Mesothelial cell of epicardium (in vitro differentiated cells): ENCODE results near the gene MAP4. TPM values are rescaled to one million over a fixed set of nuclear protein-coding genes. Genes with fewer than 3 reads are reported as not detected.

Experiments used
- DNase-seq, 2 experiments: peaks; one replicate each; pipeline ENCODE4 v3.0.0; 2021; ENCODE audit warnings: low spot score in 2 of 2; ENCODE audit not compliant: unreplicated experiment in 2 of 2
- H3K27ac Mint-ChIP-seq: 2 replicates; pipeline ENCODE4 v1.8.0; 2021; ENCODE audit warnings: mixed read lengths
- H3K27me3 Mint-ChIP-seq: 2 replicates; pipeline ENCODE4 v1.8.0; 2021; ENCODE audit warnings: low read depth, mixed read lengths
- H3K36me3 Mint-ChIP-seq: 2 replicates; pipeline ENCODE4 v1.8.0; 2021; ENCODE audit warnings: mixed read lengths
- H3K4me1 Mint-ChIP-seq: 2 replicates; pipeline ENCODE4 v1.8.0; 2021; ENCODE audit warnings: mixed read lengths
- H3K4me3 Mint-ChIP-seq: 2 replicates; pipeline ENCODE4 v1.8.0; 2021; ENCODE audit warnings: mild to moderate bottlenecking, moderate library complexity, mixed read lengths
- H3K9me3 Mint-ChIP-seq: 2 replicates; pipeline ENCODE4 v1.8.0; 2021; ENCODE audit warnings: mixed read lengths
- CTCF ChIP-seq: fragments of 200-600 bp; sonication (generic); IDR thresholded peaks from one replicate; pipeline ENCODE4 v1.5.0; 2021; ENCODE audit warnings: antibody characterized with exemption; ENCODE audit not compliant: unreplicated experiment
- total RNA-seq: library from RNA; stranded (reverse); gene quantifications from 3 replicates; pipeline ENCODE4 v1.2.1, GENCODE V29; 2021

The MAP4 gene
- total RNA-seq, 1 donor from 2014 or later = 153 TPM

- peaks cover 3% of the 10 kb centered on the region for H3K4me1 Mint-ChIP-seq
- no peaks in the 10 kb centered on the region for H3K36me3 Mint-ChIP-seq
- DNase-seq = no peak
- peak overlapping the region; percentile 18 for H3K27ac Mint-ChIP-seq
- TF ChIP-seq CTCF = no peak
- no peaks in the 10 kb centered on the region for H3K27me3 Mint-ChIP-seq
- no peak overlapping the region for H3K4me3 Mint-ChIP-seq
- H3K9me3 Mint-ChIP-seq = no peaks in the 10 kb centered on the region
These were observed 32.0 kb downstream of the MAP4 start for GRCh38 chr3:47984075-47984728.

GRCh38 chr3:47980795-47981194 lies 35.4 kb downstream of the MAP4 start:
- no peak overlapping the region for H3K27ac Mint-ChIP-seq
- H3K9me3 Mint-ChIP-seq = no peaks in the 10 kb centered on the region
- no peak for TF ChIP-seq CTCF
- H3K36me3 Mint-ChIP-seq = peaks cover 1% of the 10 kb centered on the region
- DNase-seq = no peak
- no peak overlapping the region for H3K4me3 Mint-ChIP-seq
- no peaks in the 10 kb centered on the region for H3K27me3 Mint-ChIP-seq
- H3K4me1 Mint-ChIP-seq = peaks cover 3% of the 10 kb centered on the region

GRCh38 chr3:47979070-47979469 lies 37.1 kb downstream of the MAP4 start:
- no peak for TF ChIP-seq CTCF
- Mint-ChIP-seq H3K27me3 (no peaks in the 10 kb centered on the region), H3K27ac (no peak overlapping the region), H3K4me1 (peaks cover 3% of the 10 kb centered on the region), H3K36me3 (peaks cover 1% of the 10 kb centered on the region), H3K4me3 (no peak overlapping the region), H3K9me3 (no peaks in the 10 kb centered on the region)
- DNase-seq = no peak

GRCh38 chr3:47978386-47978785 lies 37.8 kb downstream of the MAP4 start:
- H3K4me1 Mint-ChIP-seq = peaks cover 3% of the 10 kb centered on the region
- no peak overlapping the region for H3K27ac Mint-ChIP-seq
- no peaks in the 10 kb centered on the region for H3K9me3 Mint-ChIP-seq
- TF ChIP-seq CTCF = no peak
- H3K4me3 Mint-ChIP-seq = no peak overlapping the region
- peaks cover 1% of the 10 kb centered on the region for H3K36me3 Mint-ChIP-seq
- H3K27me3 Mint-ChIP-seq = no peaks in the 10 kb centered on the region
- DNase-seq = no peak

GRCh38 chr3:47976135-47976732 lies 40.0 kb downstream of the MAP4 start:
- H3K9me3 Mint-ChIP-seq = no peaks in the 10 kb centered on the region
- no peak overlapping the region for H3K27ac Mint-ChIP-seq
- TF ChIP-seq CTCF = no peak
- peaks cover 1% of the 10 kb centered on the region for H3K36me3 Mint-ChIP-seq
- H3K4me1 Mint-ChIP-seq = peaks cover 3% of the 10 kb centered on the region
- no peak for DNase-seq
- no peaks in the 10 kb centered on the region for H3K27me3 Mint-ChIP-seq
- no peak overlapping the region for H3K4me3 Mint-ChIP-seq
